WTC11 (cell line): ENCODE data around the gene TOP2A. TPM values are rescaled to one million over a fixed set of nuclear protein-coding genes. Genes with fewer than 3 reads are reported as not detected.

ENCODE experiments used
- ATAC-seq: fragments of 200-7000 bp; cut with Tn5 transposase; 2 replicates; pipeline ENCODE4 v1.10.0; 2021; ENCODE audit warnings: mild to moderate bottlenecking, moderate library complexity
- CTCF ChIA-PET: fragments of 300-600 bp; sonication (Branson Sonifier 250); formaldehyde crosslinking; loops from one replicate; lab custom pipeline; 2021; ENCODE audit warnings: antibody characterized with exemption; lab: Charles Lee
- POLR2A ChIA-PET: fragments of 350-600 bp; sonication (Branson Sonifier 250); formaldehyde crosslinking; loops from one replicate; lab custom pipeline; 2021; ENCODE audit warnings: antibody characterized with exemption; lab: Charles Lee
- DNase-seq: peaks from one replicate; pipeline ENCODE4 v3.0.0; 2021; ENCODE audit warnings: low spot score
- H3K27ac Mint-ChIP-seq: 2 replicates; pipeline ENCODE4 v1.8.0; 2021; ENCODE audit warnings: mixed read lengths
- H3K27me3 Mint-ChIP-seq: 2 replicates; pipeline ENCODE4 v1.8.0; 2021; ENCODE audit warnings: low read depth, mild to moderate bottlenecking, moderate library complexity, mixed read lengths
- H3K36me3 Mint-ChIP-seq: 2 replicates; pipeline ENCODE4 v1.8.0; 2021; ENCODE audit warnings: mixed read lengths
- H3K4me1 Mint-ChIP-seq: 2 replicates; pipeline ENCODE4 v1.8.0; 2022; ENCODE audit warnings: mixed read lengths
- H3K4me3 Mint-ChIP-seq: 2 replicates; pipeline ENCODE4 v1.8.0; 2021; ENCODE audit warnings: mild to moderate bottlenecking, moderate library complexity, mixed read lengths
- H3K9me3 Mint-ChIP-seq: 2 replicates; pipeline ENCODE4 v1.8.0; 2021; ENCODE audit warnings: mixed read lengths
- ATF1 ChIP-seq: sonication (generic); formaldehyde crosslinking; IDR thresholded peaks from 2 replicates; pipeline ENCODE4 v1.8.1; 2023; ENCODE audit warnings: mild to moderate bottlenecking, moderate library complexity, missing genetic modification reagents
- FOXJ3 ChIP-seq: sonication (generic); formaldehyde crosslinking; IDR thresholded peaks from 2 replicates; pipeline ENCODE4 v1.9.0; 2021; ENCODE audit warnings: missing genetic modification reagents, mild to moderate bottlenecking, borderline replicate concordance
- GABPB1 ChIP-seq: sonication (generic); formaldehyde crosslinking; IDR thresholded peaks from 2 replicates; pipeline ENCODE4 v1.8.1; 2023; ENCODE audit warnings: mild to moderate bottlenecking, missing genetic modification reagents
- NR3C1 ChIP-seq: sonication (generic); formaldehyde crosslinking; conservative IDR thresholded peaks from 2 replicates; pipeline ENCODE4 v1.8.1; 2023; ENCODE audit warnings: low read depth, mild to moderate bottlenecking, missing genetic modification reagents
- OVOL2 ChIP-seq: fragments of 250-450 bp; sonication (Bioruptor Pico); IDR thresholded peaks from 2 replicates; pipeline ENCODE4 v1.9.0; 2021; ENCODE audit warnings: mild to moderate bottlenecking, borderline replicate concordance
- SOX15 ChIP-seq: fragments of 250-450 bp; sonication (Bioruptor Pico); IDR thresholded peaks from 2 replicates; pipeline ENCODE4 v1.9.0; 2021; ENCODE audit warnings: mild to moderate bottlenecking
- TP53 ChIP-seq: sonication (generic); formaldehyde crosslinking; IDR thresholded peaks from 2 replicates; pipeline ENCODE4 v1.8.1; 2023; ENCODE audit warnings: mild to moderate bottlenecking, missing genetic modification reagents
- total RNA-seq: library from RNA; stranded (reverse); gene quantifications from 3 replicates; pipeline ENCODE4 v1.2.3, GENCODE V29; 2021
- TF ChIP-seq, protein P1 (sequence below): sonication (generic); formaldehyde crosslinking; IDR thresholded peaks from 2 replicates; pipeline ENCODE4 v1.8.0; 2023; ENCODE audit warnings: mild to moderate bottlenecking, missing genetic modification reagents
- TF ChIP-seq, protein P2 (sequence below): sonication (generic); formaldehyde crosslinking; IDR thresholded peaks from 2 replicates; pipeline ENCODE4 v1.8.0; 2022; ENCODE audit warnings: mild to moderate bottlenecking, missing genetic modification reagents
- TF ChIP-seq, protein P3 (sequence below): sonication (generic); formaldehyde crosslinking; IDR thresholded peaks from 2 replicates; pipeline ENCODE4 v1.8.1; 2022; ENCODE audit warnings: low read depth, mild to moderate bottlenecking, moderate library complexity, missing genetic modification reagents, borderline replicate concordance
- TF ChIP-seq, protein P4 (sequence below): fragments of 250-450 bp; sonication (Bioruptor Pico); IDR thresholded peaks from 2 replicates; pipeline ENCODE4 v1.9.0; 2021; ENCODE audit warnings: mild to moderate bottlenecking, borderline replicate concordance
- TF ChIP-seq, protein P5 (sequence below): fragments of 200-600 bp; IDR thresholded peaks from 2 replicates; pipeline ENCODE4 v1.8.0; 2022; ENCODE audit warnings: antibody characterized with exemption

Gene TOP2A
- total RNA-seq, 1 experiment from 2014 or later, result 307 TPM

DNA sequence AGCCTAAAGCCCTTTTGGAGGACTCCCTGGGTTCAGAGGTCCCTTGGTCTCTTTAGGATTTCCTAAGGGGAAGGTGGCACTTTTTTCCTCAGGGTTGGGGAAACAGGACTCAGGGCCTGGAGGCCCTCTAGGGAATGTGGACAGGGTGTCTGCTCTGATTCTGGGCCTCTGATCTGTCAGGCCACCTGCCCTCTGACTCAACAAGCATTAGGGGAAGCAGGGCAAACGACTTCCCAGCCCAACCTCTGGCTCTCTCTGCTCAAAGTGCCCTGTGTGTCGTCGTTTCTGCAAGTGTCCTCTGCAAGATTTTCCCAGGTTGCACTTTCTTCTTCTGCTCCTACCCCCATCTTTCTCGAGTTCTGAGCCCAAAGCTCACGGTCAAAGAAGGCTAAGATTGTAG lies 18.9 kb upstream of the TOP2A start:
- ChIA-PET POLR2A (no interaction called here), CTCF (interaction anchor here (1.8 to 17.3 kb wide), 4 partner anchors 11 to 39 kb away, joined by 3 to 293 read pairs (median 7); partner anchors contain the start of gene TOP2A)
- DNase-seq, result no peak
- Mint-ChIP-seq H3K27ac (no peak overlapping the region), H3K4me1 (peaks cover 10% of the 10 kb centered on the region), H3K9me3 (no peaks in the 10 kb centered on the region), H3K27me3 (peaks cover 4% of the 10 kb centered on the region), H3K36me3 (no peaks in the 10 kb centered on the region), H3K4me3 (no peak overlapping the region)
- TF ChIP-seq, protein P1, sequence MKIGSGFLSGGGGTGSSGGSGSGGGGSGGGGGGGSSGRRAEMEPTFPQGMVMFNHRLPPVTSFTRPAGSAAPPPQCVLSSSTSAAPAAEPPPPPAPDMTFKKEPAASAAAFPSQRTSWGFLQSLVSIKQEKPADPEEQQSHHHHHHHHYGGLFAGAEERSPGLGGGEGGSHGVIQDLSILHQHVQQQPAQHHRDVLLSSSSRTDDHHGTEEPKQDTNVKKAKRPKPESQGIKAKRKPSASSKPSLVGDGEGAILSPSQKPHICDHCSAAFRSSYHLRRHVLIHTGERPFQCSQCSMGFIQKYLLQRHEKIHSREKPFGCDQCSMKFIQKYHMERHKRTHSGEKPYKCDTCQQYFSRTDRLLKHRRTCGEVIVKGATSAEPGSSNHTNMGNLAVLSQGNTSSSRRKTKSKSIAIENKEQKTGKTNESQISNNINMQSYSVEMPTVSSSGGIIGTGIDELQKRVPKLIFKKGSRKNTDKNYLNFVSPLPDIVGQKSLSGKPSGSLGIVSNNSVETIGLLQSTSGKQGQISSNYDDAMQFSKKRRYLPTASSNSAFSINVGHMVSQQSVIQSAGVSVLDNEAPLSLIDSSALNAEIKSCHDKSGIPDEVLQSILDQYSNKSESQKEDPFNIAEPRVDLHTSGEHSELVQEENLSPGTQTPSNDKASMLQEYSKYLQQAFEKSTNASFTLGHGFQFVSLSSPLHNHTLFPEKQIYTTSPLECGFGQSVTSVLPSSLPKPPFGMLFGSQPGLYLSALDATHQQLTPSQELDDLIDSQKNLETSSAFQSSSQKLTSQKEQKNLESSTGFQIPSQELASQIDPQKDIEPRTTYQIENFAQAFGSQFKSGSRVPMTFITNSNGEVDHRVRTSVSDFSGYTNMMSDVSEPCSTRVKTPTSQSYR (CRISPR knock-in tag), result no peak
- TF ChIP-seq, protein P2, sequence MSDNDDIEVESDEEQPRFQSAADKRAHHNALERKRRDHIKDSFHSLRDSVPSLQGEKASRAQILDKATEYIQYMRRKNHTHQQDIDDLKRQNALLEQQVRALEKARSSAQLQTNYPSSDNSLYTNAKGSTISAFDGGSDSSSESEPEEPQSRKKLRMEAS (CRISPR knock-in tag), result no peak
- TF ChIP-seq, protein P3, sequence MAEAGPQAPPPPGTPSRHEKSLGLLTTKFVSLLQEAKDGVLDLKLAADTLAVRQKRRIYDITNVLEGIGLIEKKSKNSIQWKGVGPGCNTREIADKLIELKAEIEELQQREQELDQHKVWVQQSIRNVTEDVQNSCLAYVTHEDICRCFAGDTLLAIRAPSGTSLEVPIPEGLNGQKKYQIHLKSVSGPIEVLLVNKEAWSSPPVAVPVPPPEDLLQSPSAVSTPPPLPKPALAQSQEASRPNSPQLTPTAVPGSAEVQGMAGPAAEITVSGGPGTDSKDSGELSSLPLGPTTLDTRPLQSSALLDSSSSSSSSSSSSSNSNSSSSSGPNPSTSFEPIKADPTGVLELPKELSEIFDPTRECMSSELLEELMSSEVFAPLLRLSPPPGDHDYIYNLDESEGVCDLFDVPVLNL, result no peak
- no peak for TF ChIP-seq NR3C1 (CRISPR knock-in tag)
- no peak for TF ChIP-seq FOXJ3 (CRISPR knock-in tag)
- TF ChIP-seq TP53, result no peak
- no peak for TF ChIP-seq OVOL2
- TF ChIP-seq SOX15 (CRISPR knock-in tag), result no peak
- TF ChIP-seq, protein P4, sequence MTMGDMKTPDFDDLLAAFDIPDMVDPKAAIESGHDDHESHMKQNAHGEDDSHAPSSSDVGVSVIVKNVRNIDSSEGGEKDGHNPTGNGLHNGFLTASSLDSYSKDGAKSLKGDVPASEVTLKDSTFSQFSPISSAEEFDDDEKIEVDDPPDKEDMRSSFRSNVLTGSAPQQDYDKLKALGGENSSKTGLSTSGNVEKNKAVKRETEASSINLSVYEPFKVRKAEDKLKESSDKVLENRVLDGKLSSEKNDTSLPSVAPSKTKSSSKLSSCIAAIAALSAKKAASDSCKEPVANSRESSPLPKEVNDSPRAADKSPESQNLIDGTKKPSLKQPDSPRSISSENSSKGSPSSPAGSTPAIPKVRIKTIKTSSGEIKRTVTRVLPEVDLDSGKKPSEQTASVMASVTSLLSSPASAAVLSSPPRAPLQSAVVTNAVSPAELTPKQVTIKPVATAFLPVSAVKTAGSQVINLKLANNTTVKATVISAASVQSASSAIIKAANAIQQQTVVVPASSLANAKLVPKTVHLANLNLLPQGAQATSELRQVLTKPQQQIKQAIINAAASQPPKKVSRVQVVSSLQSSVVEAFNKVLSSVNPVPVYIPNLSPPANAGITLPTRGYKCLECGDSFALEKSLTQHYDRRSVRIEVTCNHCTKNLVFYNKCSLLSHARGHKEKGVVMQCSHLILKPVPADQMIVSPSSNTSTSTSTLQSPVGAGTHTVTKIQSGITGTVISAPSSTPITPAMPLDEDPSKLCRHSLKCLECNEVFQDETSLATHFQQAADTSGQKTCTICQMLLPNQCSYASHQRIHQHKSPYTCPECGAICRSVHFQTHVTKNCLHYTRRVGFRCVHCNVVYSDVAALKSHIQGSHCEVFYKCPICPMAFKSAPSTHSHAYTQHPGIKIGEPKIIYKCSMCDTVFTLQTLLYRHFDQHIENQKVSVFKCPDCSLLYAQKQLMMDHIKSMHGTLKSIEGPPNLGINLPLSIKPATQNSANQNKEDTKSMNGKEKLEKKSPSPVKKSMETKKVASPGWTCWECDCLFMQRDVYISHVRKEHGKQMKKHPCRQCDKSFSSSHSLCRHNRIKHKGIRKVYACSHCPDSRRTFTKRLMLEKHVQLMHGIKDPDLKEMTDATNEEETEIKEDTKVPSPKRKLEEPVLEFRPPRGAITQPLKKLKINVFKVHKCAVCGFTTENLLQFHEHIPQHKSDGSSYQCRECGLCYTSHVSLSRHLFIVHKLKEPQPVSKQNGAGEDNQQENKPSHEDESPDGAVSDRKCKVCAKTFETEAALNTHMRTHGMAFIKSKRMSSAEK, result no peak
- TF ChIP-seq ATF1 (CRISPR knock-in tag), result no peak
- TF ChIP-seq, all 79 proteins: peak for 0
- no peak for ATAC-seq

DNA sequence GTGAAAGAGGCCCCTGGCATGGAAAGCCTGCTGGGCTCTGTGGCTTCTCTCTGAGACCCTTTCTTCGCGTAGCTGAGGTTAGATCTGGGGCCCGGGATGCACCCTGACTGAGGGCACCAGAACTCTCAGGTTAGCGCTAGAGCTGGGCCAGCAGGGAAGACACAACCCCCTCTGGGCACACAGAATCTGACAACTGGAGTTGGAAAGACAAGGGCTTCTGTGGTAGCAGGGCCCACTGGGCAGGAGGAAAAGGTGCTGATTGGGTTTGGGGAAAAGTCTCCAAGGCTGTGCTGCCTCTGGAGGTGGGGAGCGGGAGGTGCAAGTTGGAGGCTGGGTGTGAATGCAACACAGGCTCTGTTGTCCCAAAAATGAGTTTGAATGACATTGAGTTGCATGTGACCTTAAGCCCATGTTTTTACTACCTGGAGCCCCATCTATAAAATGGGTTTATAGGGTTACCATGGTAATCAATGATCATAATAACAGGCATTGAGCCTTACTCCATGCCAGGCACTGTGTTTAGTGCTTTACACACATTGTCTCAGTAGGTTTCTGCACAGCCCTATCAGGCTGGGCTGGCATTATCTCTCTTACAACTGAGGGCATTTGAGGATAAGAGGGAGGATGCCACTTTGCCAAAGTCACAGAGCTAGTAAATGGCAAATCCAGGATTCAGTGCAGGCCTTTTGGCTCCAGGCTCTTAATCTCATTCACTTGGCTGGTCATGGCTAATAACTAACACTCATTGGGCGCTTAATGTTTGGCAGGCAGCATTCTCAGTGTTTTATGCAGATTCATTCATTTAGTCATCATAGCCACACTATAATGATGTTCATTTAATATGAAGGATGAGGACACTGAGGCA lies 16.1 kb upstream of the TOP2A start:
- Mint-ChIP-seq H3K27ac (no peak overlapping the region), H3K4me1 (peaks cover 6% of the 10 kb centered on the region), H3K36me3 (no peaks in the 10 kb centered on the region), H3K27me3 (peaks cover 2% of the 10 kb centered on the region; the same call in 1 of the 2 replicates), H3K9me3 (peaks cover 9% of the 10 kb centered on the region; the same call in 1 of the 2 replicates), H3K4me3 (no peak overlapping the region)
- ATAC-seq, result peak; percentile 98
- peak; percentile 75 for DNase-seq
- CTCF ChIA-PET, result interaction anchor here (0.6 to 2.5 kb wide), 15 partner anchors 9 to 145 kb away, joined by 3 to 17 read pairs (median 3); partner anchors contain the start of genes IGFBP4 and TOP2A
- POLR2A ChIA-PET, result no interaction called here
- TF ChIP-seq GABPB1 (CRISPR knock-in tag), result no peak
- TF ChIP-seq, protein P5, sequence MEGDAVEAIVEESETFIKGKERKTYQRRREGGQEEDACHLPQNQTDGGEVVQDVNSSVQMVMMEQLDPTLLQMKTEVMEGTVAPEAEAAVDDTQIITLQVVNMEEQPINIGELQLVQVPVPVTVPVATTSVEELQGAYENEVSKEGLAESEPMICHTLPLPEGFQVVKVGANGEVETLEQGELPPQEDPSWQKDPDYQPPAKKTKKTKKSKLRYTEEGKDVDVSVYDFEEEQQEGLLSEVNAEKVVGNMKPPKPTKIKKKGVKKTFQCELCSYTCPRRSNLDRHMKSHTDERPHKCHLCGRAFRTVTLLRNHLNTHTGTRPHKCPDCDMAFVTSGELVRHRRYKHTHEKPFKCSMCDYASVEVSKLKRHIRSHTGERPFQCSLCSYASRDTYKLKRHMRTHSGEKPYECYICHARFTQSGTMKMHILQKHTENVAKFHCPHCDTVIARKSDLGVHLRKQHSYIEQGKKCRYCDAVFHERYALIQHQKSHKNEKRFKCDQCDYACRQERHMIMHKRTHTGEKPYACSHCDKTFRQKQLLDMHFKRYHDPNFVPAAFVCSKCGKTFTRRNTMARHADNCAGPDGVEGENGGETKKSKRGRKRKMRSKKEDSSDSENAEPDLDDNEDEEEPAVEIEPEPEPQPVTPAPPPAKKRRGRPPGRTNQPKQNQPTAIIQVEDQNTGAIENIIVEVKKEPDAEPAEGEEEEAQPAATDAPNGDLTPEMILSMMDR, result peak; percentile 66
